Measurements from ENCODE around the gene TRIM46. TPM values are rescaled to one million over a fixed set of nuclear protein-coding genes. Genes with fewer than 3 reads are reported as not detected.

TRIM46 gene
- total and polyA plus RNA-seq, 2 of the 13 experiments (the other 11 are each of a cell fraction or from before 2014, with no cell fraction given): 0.04 to 0.09 TPM

GRCh38 chr1:155199792-155200191, 26.1 kb downstream of the TRIM46 start:
- POLR2A ChIA-PET: no interaction called here
- intact Hi-C loops (cut with micrococcal nuclease; ENCODE audit: unreplicated experiment): loop anchor here (10.0 kb wide), 1 partner anchor 105 kb away; the partner anchor contains the start of genes FDPS and PKLR
- Histone ChIP-seq H3K9me3 (ENCODE audit: low read length) (no peaks in the 10 kb centered on the region), H3K9ac (ENCODE audit: insufficient read depth, low read depth, low read length) (no peak overlapping the region), H3K4me2 (ENCODE audit: low read depth, low read length) (no peak overlapping the region), H3K4me1 (ENCODE audit: insufficient read depth, low read length) (peaks cover 9% of the 10 kb centered on the region; the same call in 1 of the 2 replicates), H3K4me3 (replicated peaks in 1 of 3; ENCODE audit: insufficient read depth in 1 of 3, low read depth in 2 of 3, low read length in 3 of 3) (no peak overlapping the region), H3K79me2 (ENCODE audit: insufficient read depth, low read length) (no peaks in the 10 kb centered on the region), H3K27ac (ENCODE audit: extremely low read length, insufficient read depth, low read length) (no peak overlapping the region), H2AFZ (ENCODE audit: low read length) (no peak overlapping the region), H3K36me3 (replicated peaks in 1 of 2; ENCODE audit: control insufficient read depth in 1 of 2, insufficient read depth in 2 of 2, low read length in 2 of 2) (no peaks in the 10 kb centered on the region), H3K27me3 (ENCODE audit: control insufficient read depth in 1 of 2, insufficient read depth in 2 of 2, low read length in 2 of 2) (peaks cover 0 to 52% of the 10 kb centered on the region in 2 experiments; a peak in 4 of 5 replicates), H4K20me1 (ENCODE audit: insufficient read depth, low read length) (no peaks in the 10 kb centered on the region)
- DNase-seq (ENCODE audit: low spot score): no peak
- no TSS peak for BruUV-seq (replicated peaks)
- CTCF ChIA-PET (ENCODE audit: low intra/inter-chr PET ratio, low total read pairs): no interaction called here
- in situ Hi-C loops (cut with HindIII; ENCODE audit: extremely low pct_ligation_motif_present, low pct_unique_long_range_greater_than_20kb): loop anchor here (10.0 kb wide), 1 partner anchor 395 kb away; no protein-coding TSS in a partner anchor
- WGBS (ENCODE audit: low lambda C conversion rate): 24% methylated on average over 4 of the region's 4 CpGs
- FAIRE-seq: no peak
- ATAC-seq: no peak
- no peak for TF ChIP-seq BCL3 (CRISPR knock-in tag; IDR thresholded peaks at IDR 0.05)
- TF ChIP-seq ZBTB8A (CRISPR knock-in tag; IDR thresholded peaks at IDR 0.05; ENCODE audit: borderline replicate concordance, low read depth): no peak
- TF ChIP-seq AFF4 (CRISPR knock-in tag; IDR thresholded peaks at IDR 0.05): no peak
- no peak for TF ChIP-seq MLLT10 (CRISPR knock-in tag; IDR thresholded peaks at IDR 0.05)
- no peak for TF ChIP-seq FOXK2 (IDR thresholded peaks at IDR 0.05)
- no peak for TF ChIP-seq ZNF280D (CRISPR knock-in tag; IDR thresholded peaks at IDR 0.05)
- TF ChIP-seq RARG (CRISPR knock-in tag; IDR thresholded peaks at IDR 0.05; ENCODE audit: low read depth): no peak
- TF ChIP-seq ZNF850 (CRISPR knock-in tag; conservative IDR thresholded peaks at IDR 0.05): no peak
